Non-pigmented ciliary epithelial cell (primary cell): ENCODE data around the gene ZNF468.
"Not testable (repeated sequence)": the region's sequence is repeated elsewhere in the genome, so short reads cannot be mapped to it uniquely, and the experiment has no call there.

ENCODE experiments used
- DNase-seq: peaks from one replicate; pipeline ENCODE4 v3.0.0-alpha.2; 2010; ENCODE audit warnings: low read depth

The ZNF468 gene

DNA sequence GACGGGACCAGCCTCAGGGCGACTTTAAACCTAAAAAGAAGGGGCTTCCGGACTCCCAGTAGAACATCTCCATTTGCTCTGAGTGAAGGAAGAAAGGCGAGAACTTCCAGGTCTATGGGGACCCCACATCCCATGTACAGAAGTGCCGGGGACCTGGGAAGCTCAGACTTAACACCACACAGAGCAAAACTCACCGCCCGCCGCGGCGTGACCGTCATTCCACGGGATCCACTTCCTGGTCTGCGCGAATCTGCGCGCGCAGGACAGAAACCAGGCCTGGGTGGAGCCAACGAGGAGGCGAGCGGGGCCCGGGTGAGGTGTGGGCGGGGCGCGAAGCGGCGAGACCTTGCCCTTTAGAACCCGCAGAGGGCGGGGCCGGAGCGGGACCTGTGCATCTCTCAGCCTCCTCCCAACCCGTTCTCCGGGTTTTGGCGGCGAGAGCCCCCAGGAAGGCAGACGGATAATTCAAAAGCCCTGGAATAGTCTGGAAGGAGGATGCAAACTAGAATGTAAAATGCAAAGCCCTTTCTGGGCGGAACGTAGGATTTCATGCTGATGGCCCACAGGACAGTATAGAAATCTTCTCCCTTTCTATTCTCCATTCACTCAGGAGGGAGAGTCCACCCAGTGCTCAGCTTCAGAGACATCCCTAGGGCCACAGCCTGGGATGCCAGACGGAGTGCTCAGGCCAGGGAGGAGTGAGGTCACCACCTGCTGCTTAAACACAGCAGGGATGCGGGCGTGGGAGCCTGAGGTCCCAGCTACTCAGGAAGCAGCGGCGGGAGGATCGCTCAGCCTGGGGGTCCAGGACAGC lies at the start of gene ZNF468:
ZNF468 (minus strand) TSS at position 242 of the 814 bp plus-strand sequence. CDS start 3,347 bp downstream, outside the sequence.
- DNase-seq = peak; percentile 9

DNA sequence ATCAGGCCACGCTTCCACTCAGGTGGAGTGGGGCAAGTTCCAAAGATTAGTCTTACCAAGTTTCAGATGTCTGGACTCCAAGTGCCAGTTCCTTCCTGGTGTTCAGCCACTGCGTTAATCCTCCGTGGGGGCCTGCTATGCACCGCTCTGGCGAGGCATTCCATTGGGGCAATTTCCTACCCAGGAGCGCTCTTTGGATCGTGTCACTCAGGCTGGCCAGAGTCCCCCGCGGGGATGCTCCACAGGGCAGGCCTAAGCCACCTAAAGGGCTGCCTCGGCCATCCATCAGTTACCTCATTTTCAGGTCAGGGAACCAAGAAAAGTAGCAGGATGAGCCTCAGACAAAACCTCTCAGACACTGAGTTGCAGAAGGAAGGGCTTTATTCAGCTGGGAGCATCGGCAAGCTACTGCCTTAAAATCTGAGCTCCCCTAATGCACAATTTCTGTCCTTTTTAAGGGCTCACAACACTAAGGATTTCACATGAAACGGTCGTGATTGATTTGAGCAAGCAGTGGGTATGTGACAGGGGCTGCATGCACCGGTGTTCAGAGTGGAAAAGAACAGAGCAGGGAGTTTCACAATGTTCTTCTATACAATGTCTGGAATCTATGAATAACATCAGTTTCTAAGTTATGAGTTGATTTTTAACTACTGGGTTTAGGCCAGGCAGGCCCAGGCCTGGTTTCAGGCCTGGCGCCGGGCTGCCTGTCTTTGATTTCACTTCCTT lies 46.8 kb upstream of the ZNF468 start:
- not testable (repeated sequence) for DNase-seq

DNA sequence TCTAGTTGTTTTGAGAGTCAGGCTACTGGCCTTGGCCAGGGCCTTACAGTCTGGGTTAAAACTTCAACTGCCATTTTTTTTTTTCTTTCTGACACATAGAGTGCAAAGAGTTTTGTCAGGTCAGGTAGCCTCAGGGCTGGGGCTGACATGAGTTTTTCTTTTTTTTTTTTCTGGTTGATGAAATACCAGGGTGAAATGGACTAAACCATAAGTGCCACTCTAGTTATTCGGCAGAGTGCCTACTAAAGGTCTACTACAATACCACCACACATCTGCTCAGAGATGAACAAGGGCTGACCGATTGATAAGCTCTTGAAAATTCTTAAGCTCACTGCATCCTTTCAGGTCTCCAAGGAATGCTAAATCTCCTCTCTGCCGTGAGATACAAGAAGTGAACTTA lies 44.4 kb upstream of the ZNF468 start:
- DNase-seq = no peak

DNA sequence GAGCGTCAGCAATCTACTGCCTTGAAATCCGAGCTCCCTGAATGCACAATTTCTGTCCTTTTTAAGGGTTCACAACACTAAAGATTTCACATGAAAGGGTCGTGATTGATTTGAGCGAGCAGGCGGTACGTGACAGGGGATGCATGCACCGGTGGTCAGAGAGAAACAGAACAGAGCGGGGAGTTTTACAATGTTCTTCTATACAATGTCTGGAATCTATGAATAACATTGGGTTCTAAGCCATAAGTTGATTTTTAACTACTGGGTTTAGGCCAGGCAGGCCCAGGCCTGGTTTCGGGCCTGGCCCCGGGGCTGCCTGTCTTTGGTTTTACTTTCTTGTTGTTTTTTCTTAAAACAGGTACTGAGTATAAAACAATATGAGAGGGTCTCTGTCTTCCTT lies 41.2 kb upstream of the ZNF468 start:
- not testable (repeated sequence) for DNase-seq

DNA sequence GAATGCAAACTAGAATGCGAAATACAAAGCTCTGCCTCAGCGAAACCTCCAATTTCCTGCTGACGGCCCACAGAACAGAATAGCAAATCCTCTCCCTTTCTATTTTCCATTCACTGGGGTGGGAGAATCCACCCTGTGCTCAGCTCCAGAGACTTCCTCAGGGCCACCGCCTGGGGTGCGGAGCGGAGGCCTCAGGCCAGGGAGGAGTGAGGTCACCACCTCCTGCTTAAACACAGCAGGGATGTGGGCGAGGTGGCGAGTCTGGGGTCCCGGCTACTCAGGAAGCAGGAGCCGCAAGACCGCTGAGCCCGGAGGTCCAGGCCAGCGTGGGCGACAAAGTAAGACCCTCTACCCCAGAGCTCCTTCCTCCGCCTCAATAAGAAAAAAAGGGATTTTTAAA lies 40.7 kb upstream of the ZNF468 start:
- DNase-seq = no peak

DNA sequence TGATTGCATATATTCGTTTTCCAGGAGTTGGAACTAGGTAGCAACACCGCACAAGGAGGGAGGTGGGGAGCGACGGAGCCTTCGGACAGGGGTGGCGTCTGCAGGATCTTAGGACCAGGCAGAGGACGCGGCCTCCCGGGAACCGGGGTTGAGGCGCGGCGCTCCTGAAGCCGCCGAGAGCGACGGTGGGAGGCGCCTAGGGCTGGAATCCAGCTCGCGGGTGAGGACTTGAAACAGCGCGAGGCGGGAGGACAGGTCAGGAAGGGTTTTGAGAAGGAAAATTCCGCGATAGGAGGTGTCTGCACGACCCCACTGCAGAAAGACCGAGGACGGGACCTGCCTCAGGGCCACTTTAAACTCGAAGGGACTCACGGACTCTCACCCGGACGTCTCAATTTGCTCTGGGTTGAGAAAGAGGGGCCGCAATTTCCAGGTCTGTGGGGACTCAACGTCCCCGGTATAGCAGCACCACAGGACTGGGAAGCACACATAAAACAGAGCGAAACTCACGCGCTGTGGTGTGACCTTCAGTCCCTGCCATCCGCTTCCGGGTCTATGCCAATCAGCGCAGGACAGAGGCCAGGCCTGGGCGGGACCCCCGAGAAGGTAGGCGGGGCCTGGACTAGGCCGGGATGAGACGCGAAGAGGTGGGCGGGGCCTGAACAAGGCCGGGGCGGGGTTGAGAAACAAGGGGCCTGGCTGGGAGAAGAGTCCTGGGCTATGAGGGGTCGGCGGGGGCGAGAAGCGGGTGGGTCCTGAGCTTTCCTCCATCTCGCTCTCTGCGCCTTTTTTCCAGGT lies 39.9 kb upstream of the ZNF468 start, which contains the start of gene ZNF320:
ZNF320 (minus strand) TSS at position 498 of the 798 bp plus-strand sequence. CDS start 7,380 bp downstream, outside the sequence.
- peak; percentile 65 for DNase-seq

DNA sequence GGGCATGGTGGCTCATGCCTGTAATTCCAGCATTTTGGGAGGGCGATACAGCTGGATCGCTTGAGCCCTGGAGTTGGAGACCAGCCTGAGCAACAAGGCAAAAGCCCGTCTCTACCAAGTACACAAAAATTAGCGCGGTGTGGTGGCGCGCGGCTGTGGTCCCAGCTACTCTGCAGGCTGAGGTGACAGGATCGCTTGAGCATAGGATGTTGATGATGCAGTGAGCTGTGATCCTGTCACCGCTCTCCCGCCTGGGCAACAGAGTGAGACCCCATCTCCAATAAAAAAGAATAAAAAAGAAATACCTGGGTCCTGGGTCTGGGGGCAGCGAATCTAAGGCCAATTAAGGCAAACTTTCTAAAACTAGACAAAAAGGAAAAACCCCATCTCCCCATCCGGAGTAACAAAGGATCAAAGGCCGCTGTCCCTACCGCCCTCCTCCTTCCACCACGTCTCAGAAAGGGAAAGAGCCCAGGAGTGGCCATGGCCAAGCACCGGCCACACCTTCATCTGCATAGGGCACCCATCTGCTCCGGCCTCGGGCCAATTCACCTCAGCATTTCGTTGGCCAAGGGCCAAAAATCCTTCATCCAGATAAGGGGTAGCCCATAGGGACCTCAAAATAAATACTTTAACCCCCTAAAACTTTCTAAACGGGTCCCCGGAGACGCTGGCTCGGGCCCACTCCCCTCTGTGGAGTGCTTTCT lies 39.2 kb upstream of the ZNF468 start:
- DNase-seq = no peak

DNA sequence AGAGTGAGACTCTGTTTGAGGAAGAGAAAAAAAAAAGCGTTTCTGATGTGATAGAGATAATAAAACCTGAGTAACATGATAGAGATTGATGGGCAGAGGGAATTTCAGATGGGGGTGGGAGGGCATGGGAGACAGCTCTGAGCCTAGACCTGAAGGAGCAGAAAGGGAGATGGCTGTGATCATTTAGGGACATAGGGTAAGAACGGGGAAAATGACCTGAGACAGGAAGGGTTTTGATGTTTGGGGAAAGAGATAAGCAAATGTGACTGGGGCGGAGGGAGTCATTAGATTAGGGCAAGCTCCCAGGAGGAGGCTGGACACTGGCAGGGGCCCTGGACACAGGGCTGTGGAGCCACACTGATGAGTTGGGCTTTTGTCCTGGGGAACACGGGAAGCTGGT lies 33.9 kb upstream of the ZNF468 start:
- DNase-seq = no peak

DNA sequence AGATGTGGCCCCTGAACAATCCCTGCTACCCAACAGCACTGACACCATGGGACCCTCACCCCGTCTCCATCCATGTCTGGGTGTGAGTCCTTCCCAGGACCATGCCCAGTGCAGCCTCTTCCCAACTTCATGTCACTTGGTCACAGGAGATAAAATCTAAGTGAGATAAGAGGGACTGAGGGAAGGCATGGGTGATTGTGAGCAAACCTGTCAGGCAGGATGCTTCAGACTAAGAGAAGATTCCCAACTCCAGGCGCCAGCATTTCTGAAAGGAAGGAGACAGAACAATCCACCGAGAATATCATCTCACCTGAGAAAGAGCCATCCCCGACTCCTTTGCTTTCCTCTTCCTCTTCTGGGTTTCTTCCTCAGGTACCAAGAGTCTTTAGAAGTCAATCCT lies 32.5 kb upstream of the ZNF468 start:
- no peak for DNase-seq

DNA sequence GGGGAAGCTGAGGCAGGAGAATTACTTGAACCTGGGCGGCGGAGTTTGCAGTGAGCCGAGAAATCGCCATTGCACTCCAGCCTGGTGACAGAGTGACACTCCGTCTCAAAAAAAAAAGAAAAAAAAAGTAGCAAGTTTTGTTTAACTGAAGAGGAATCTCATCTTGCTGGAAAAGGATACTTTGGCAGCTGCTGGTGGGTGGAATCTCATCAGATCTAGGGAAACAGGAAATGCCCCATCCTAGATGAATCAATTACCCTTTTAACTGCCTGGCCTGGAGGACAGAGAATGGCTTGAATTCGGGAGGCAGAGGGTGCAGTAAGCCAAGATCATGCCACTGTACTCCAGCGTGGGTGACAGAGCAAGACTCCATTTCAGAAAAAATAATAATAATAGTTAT lies 31.7 kb upstream of the ZNF468 start:
- DNase-seq = no peak

DNA sequence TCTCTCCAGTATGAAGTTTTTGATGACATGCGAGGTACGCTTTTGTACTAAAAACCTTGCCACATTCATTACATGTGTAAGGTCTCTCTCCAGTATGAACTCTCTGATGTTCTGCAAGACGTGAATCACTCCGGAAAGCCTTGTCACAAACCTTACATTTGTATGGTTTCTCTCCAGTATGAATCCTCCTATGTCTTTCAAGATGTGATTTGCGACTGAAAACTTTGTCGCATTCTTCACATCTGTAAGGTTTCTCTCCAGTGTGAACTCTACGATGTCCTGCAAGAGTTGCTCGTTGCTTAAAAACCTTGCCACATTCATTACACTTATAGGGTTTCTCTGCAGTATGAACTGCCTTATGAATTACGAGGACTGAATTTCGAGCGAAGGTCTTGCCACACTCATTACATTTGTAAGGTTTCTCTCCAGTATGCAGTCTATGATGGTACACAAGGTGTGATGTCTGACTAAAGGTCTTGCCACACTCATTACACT lies 23.5 kb upstream of the ZNF468 start:
- no peak for DNase-seq

DNA sequence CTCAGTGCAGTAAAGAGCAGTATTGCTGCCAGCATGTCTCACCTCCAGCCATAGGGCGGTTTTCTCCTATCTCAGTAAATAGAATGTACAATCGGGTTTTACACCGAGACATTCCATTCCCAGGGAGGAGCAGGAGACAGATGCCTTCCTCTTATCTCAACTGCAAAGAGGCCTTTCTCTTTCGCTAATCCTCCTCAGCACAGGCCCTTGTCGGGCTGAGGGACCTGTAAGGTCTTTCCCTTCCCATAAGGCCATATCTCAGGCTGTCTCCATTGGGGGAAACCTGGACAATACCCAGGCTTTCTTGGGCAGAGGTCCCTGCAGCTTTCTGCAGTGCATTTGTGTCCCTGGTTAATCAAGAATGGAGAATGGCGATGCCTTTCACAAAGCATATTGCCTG lies 15.6 kb upstream of the ZNF468 start:
- DNase-seq = not testable (repeated sequence)

DNA sequence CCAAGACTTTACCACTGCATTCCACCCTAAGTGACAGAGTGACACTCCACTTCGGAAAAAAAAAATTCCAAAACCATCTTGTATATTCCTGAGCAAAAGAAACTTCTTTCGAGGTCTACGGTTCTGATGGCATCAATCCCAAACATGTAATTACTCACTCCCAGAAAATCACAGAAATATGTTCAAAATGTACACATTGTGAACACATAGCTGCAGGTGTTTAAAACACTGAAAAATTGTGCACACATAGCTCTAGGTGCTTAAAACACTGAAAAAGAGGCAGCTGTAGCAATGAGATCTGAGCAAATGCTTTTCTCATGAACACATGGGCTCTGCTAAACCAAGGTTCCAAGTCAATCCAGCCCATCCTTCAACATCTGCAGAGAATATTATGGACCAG lies 14.0 kb upstream of the ZNF468 start:
- no peak for DNase-seq

DNA sequence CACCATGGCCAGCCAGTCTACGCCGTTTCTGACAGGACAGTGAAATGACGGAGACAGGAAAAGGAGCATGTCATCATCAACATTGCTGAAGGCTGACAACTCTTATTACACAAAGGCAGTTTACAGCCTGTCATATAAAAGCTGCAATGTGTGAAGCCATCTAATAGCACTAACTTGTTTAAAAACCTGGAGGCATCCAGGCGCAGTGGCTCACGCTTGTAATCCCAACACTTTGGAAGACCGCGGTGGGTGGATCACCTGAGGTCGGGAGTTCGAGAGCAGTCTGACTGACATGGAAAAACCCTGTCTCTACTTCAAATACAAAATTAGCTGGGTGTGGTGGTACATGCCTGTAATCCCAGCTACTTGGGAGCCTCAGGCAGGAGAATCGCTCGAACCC lies 10.6 kb upstream of the ZNF468 start:
- not testable (repeated sequence) for DNase-seq

DNA sequence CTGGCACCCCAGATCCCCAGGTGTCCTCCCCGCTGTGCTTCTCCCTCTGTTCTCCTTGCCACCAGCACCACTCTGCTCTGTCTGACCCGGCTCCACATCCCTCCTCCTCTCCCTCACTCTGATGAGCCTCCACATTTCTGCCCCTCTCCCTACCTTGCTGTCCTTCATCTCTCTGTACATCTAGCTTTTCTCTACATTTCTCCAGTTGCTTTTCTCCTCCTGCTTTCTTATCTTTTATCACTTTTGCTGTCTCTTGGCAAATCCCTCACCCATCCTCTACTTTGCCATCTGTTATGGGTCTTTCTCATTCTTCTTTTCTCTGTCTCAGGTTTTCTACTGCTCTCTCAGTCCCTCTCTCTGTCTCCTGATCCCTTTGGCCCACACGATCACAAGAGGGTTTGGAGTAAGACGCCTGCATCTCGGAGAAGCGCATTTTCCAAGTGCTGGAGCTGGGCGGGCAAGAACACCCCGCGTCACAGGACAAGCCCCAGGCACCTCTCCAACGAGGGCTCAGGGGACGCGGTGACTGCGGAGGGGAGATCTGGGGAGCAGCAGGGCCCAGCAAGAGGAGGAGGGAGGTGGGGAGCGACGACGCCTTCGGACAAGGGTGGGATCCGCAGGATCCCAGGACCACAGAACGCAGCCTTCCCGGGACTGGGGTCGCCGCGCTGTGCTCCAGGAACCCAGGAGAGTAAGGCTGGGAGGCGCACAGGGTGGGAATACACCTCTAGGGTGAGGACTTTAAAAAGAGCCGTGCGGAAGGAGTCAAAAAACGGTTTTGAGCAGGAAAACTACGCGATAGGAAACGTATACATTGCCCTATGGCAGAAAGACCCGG lies 660 bp downstream of the ZNF468 start:
- not testable (repeated sequence) for DNase-seq

DNA sequence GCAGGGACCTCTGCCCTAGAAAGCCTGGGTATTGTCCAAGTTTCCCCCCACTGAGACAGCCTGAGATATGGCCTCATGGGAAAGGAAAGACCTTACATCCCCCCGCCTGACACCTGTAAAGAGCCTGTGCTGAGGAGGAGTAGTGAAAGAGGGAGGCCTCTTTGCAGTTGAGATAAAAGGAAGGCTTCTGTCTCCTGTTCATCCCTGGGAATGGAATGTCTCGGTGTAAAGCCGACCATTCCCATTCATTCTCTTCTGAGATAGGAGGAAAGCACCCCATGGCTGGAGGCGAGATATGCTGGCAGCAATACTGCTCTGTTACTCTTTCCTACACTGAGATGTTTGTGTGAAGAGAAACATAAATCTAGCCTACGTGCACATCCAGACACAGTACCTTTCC lies 10.1 kb downstream of the ZNF468 start:
- not testable (repeated sequence) for DNase-seq

DNA sequence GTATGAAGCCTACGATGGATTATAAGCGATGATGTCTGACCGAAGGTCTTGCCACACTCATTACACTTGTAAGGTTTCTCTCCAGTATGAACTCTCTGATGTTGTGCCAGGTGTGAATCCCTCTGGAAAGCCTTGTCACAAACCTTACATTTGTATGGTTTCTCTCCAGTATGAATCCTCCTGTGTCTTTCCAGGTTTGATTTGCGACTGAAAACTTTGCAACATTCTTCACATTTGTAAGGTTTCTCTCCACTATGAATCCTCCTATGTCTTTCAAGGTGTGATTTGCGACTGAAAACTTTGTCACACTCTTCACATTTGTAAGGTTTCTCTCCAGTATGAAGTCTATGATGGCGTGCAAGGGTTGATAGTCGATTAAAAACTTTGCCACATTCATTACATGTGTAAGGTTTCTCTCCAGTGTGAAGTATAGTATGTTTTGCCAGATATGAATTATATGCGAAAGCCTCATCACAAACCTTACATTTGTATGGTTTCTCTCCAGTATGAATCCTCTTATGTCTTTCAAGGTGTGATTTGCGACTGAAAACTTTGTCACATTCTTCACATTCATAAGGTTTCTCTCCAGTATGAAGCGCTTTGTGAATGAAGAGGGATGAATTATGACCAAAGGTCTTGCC lies 16.5 kb downstream of the ZNF468 start:
- not testable (repeated sequence) for DNase-seq

DNA sequence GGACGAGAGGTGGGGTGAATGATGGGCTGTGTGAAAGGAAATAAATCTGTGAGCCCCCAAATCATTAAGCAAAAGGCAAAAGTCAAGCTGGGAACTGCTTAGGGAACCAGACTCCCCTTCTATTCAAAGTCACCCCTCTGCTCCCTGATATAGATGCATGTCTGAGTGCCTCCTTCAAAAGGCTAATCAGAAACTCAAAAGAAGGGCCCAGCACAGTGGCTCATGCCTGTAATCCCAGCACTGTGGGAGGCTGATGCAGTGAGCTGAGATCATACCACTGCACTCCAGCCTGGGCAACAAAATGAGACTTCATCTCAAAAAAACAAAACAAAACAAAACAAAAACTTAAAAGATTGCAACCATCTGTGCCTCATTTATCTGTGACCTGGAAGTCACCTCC lies 23.1 kb downstream of the ZNF468 start:
- DNase-seq = not testable (repeated sequence)

DNA sequence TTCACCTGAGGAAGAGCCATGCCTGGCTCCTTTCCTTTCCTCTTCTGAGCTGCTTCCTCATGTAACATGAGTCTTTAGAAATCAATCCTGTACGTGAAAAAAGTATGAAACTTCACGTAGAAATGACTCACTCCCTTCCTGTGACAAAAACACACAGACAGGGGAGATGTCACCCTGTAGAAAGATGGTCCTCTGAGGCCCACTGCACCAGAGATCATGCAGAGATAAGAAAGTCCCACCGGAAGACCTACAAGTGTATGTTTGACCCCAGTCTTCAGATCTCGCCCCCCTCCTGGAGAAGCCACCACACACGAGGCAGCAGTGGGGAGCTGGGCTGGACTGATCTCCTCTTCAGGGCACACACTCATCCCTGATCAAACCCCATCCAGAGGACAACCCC lies 23.9 kb downstream of the ZNF468 start:
- DNase-seq = not testable (repeated sequence)

DNA sequence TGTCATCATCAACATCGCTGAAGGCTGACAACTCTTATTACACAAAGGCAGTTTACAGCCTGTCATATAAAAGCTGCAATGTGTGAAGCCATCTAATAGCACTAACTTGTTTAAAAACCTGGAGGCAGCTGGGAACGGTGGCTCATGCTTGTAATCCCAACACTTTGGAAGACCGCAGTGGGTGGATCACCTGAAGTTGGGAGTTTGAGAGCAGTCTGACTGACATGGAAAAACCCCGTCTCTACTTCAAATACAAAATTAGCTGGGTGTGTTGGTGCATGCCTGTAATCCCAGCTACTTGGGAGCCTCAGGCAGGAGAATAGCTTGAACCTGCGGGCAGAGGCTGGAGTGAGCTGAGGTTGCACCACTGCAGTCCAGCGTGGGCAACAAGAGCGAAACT lies 27.6 kb downstream of the ZNF468 start:
- not testable (repeated sequence) for DNase-seq
